ENCODE results near the gene ASXL3.

Gene ASXL3

GRCh38 chr18:33573193-33573592, 4.8 kb upstream of the ASXL3 start:
- Histone ChIP-seq H3K36me3 (replicated peaks) (no peaks in the 10 kb centered on the region), H3K27me3 (ENCODE audit: low read depth) (peaks cover 35% of the 10 kb centered on the region), H3K9me3 (no peaks in the 10 kb centered on the region), H3K4me3 (no peak overlapping the region), H3K4me1 (peaks cover 18% of the 10 kb centered on the region)
- in situ Hi-C loops (cut with MboI; ENCODE audit: low sequenced_read_pairs), result no loop called here
- peak in 1 of 2 experiments; percentile 90 for DNase-seq (ENCODE audit: low spot score in 2 of 2)

GRCh38 chr18:33575451-33575850, 2.6 kb upstream of the ASXL3 start:
- H3K4me3 ChIP-seq, result no peak overlapping the region
- H3K9me3 ChIP-seq, result no peaks in the 10 kb centered on the region
- no peaks in the 10 kb centered on the region for H3K36me3 ChIP-seq (replicated peaks)
- no peak for DNase-seq (ENCODE audit: low spot score in 2 of 2)
- peaks cover 51% of the 10 kb centered on the region for H3K27me3 ChIP-seq (ENCODE audit: low read depth)
- in situ Hi-C loops (cut with MboI; ENCODE audit: low sequenced_read_pairs), result no loop called here
- peaks cover 26% of the 10 kb centered on the region for H3K4me1 ChIP-seq

GRCh38 chr18:33576999-33577646, 896 bp upstream of the ASXL3 start:
- Histone ChIP-seq H3K36me3 (replicated peaks) (no peaks in the 10 kb centered on the region), H3K27me3 (ENCODE audit: low read depth) (peaks cover 64% of the 10 kb centered on the region), H3K4me1 (peaks cover 26% of the 10 kb centered on the region), H3K4me3 (no peak overlapping the region; the same call in 1 of the 2 replicates), H3K9me3 (no peaks in the 10 kb centered on the region)
- DNase-seq (ENCODE audit: low spot score in 2 of 2), result no peak
- in situ Hi-C loops (cut with MboI; ENCODE audit: low sequenced_read_pairs), result no loop called here

- Histone ChIP-seq H3K36me3 (replicated peaks) (no peaks in the 10 kb centered on the region), H3K27me3 (ENCODE audit: low read depth) (peaks cover 74% of the 10 kb centered on the region), H3K4me1 (peaks cover 17% of the 10 kb centered on the region), H3K4me3 (peak overlapping the region; percentile 29), H3K9me3 (no peaks in the 10 kb centered on the region)
- DNase-seq (ENCODE audit: low spot score in 2 of 2), result peak in 1 of 2 experiments; percentile 52
- in situ Hi-C loops (cut with MboI; ENCODE audit: low sequenced_read_pairs), result no loop called here
Observed at GRCh38 chr18:33578518-33579348, 714 bp downstream of the ASXL3 start.

DNA sequence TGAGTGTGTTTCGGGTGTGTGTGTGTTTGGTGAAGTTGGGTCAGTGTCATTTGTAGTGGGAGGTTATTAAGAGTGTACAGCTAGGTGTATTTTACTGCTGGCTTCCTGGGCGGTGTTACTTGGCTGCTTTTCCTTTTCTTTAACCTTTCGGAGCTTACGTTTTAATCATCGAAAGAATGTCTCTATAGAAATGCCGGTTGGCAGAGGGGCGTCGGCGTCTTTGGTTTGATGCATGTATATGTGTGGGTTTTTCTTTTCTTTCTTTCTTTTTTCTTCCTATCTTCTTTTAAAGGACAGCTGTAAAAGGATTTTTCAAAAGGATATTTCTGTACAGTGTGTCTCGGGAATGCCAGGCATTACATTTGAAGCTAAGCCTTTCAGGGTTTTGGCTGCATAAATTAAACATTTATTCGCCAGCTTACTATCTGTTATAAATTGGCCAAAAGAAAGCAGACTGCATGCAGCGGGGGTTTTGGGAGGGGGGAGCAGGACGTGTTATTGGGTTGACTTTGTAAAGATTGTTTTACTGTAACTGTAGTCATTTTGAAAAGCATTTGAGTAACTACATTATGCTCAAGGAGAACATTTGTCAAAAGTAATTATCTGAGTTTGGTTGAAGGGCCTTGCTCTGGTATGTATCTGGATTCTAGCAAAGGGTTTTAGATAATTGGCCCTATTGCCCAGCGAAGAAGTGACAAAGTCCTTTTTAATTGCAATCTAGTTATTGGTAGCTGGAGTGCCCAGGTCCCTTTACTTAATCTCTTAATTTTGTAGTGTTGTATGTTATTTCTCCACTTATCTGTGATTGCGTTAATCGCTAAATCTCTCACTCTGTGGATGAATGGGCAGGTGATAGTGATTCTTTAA, 1.6 kb downstream of the ASXL3 start:
- Histone ChIP-seq H3K4me1 (peaks cover 16% of the 10 kb centered on the region), H3K36me3 (replicated peaks) (no peaks in the 10 kb centered on the region), H3K27me3 (ENCODE audit: low read depth) (peaks cover 81% of the 10 kb centered on the region), H3K9me3 (no peaks in the 10 kb centered on the region), H3K4me3 (peak overlapping the region; percentile 29)
- DNase-seq (ENCODE audit: low spot score in 2 of 2), result peak; percentile 46 to 64
- in situ Hi-C loops (cut with MboI; ENCODE audit: low sequenced_read_pairs), result no loop called here

DNA sequence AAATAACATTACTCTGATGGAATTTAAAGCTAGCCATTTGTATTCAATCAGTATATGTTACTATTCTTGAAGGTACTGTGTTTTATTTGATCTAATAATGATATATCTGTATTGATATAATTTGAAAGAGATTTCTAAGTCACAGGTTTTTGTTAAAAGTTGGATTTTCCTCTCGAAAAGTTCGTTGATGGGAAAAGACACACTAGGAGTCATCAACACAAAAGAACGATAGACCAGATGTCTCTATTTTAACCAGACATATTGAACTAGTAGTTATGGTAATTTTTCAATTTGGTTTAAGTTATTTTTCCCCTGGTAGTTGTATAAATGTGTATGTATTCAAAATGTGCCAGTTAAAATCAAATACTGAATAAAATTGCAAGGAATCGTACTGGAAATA, 2.5 kb downstream of the ASXL3 start:
- in situ Hi-C loops (cut with MboI; ENCODE audit: low sequenced_read_pairs), result no loop called here
- no peak for DNase-seq (ENCODE audit: low spot score in 2 of 2)
- peaks cover 82% of the 10 kb centered on the region for H3K27me3 ChIP-seq (ENCODE audit: low read depth)

GRCh38 chr18:33581856-33582255, 3.8 kb downstream of the ASXL3 start:
- peak in 1 of 2 experiments; percentile 59 for DNase-seq (ENCODE audit: low spot score in 2 of 2)
- H3K4me1 ChIP-seq, result peaks cover 16% of the 10 kb centered on the region
- no peak overlapping the region for H3K4me3 ChIP-seq
- in situ Hi-C loops (cut with MboI; ENCODE audit: low sequenced_read_pairs), result no loop called here
- peaks cover 80% of the 10 kb centered on the region for H3K27me3 ChIP-seq (ENCODE audit: low read depth)
- no peaks in the 10 kb centered on the region for H3K36me3 ChIP-seq (replicated peaks)
- no peaks in the 10 kb centered on the region for H3K9me3 ChIP-seq

More for the DNA sequence above, 2.5 kb downstream of the ASXL3 start:
- H3K4me1 ChIP-seq, result peaks cover 16% of the 10 kb centered on the region
- no peaks in the 10 kb centered on the region for H3K9me3 ChIP-seq
- no peaks in the 10 kb centered on the region for H3K36me3 ChIP-seq (replicated peaks)
- no peak overlapping the region for H3K4me3 ChIP-seq

GRCh38 chr18:33583901-33584300, 5.9 kb downstream of the ASXL3 start:
- Histone ChIP-seq H3K4me1 (peaks cover 15% of the 10 kb centered on the region), H3K27me3 (ENCODE audit: low read depth) (peaks cover 70% of the 10 kb centered on the region), H3K4me3 (no peak overlapping the region), H3K9me3 (peaks cover 2% of the 10 kb centered on the region; the same call in 1 of the 2 replicates), H3K36me3 (replicated peaks) (no peaks in the 10 kb centered on the region)
- in situ Hi-C loops (cut with MboI; ENCODE audit: low sequenced_read_pairs), result no loop called here
- DNase-seq (ENCODE audit: low spot score in 2 of 2), result no peak

GRCh38 chr18:33584548-33585430, 6.8 kb downstream of the ASXL3 start:
- no peak overlapping the region for H3K4me3 ChIP-seq
- DNase-seq (ENCODE audit: low spot score in 2 of 2), result no peak
- peaks cover 9% of the 10 kb centered on the region for H3K4me1 ChIP-seq
- peaks cover 66% of the 10 kb centered on the region for H3K27me3 ChIP-seq (ENCODE audit: low read depth)
- H3K36me3 ChIP-seq (replicated peaks), result no peaks in the 10 kb centered on the region
- in situ Hi-C loops (cut with MboI; ENCODE audit: low sequenced_read_pairs), result no loop called here
- H3K9me3 ChIP-seq, result peaks cover 2% of the 10 kb centered on the region; the same call in 1 of the 2 replicates

DNA sequence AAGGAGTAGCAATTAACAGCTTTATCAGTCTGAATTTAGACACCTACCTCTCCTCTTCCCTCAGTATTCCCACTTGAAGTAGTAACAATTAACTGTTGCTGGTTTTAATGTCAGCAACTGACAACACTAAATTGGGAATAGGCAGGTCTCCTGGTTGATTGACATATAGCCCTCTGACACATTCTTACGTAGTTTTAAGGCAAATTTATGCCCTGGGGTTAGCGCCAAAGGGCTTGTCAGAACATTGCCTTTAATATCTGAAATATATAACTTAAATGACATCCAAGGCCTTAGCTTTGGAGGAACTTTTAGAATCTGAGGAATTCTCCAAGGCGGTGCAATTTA, 7.4 kb downstream of the ASXL3 start:
- no peak overlapping the region for H3K4me3 ChIP-seq
- in situ Hi-C loops (cut with MboI; ENCODE audit: low sequenced_read_pairs), result no loop called here
- H3K9me3 ChIP-seq, result peaks cover 2% of the 10 kb centered on the region; the same call in 1 of the 2 replicates
- DNase-seq (ENCODE audit: low spot score in 2 of 2), result no peak
- H3K27me3 ChIP-seq (ENCODE audit: low read depth), result peaks cover 62% of the 10 kb centered on the region
- H3K4me1 ChIP-seq, result peaks cover 8% of the 10 kb centered on the region
- no peaks in the 10 kb centered on the region for H3K36me3 ChIP-seq (replicated peaks)

GRCh38 chr18:33588361-33588760, 10.3 kb downstream of the ASXL3 start:
- Histone ChIP-seq H3K4me1 (no peaks in the 10 kb centered on the region), H3K27me3 (ENCODE audit: low read depth) (peaks cover 50% of the 10 kb centered on the region), H3K36me3 (replicated peaks) (no peaks in the 10 kb centered on the region), H3K4me3 (no peak overlapping the region), H3K9me3 (peaks cover 2% of the 10 kb centered on the region; the same call in 1 of the 2 replicates)
- DNase-seq (ENCODE audit: low spot score in 2 of 2), result no peak
- in situ Hi-C loops (cut with MboI; ENCODE audit: low sequenced_read_pairs), result no loop called here

- Histone ChIP-seq H3K4me3 (no peak overlapping the region), H3K27me3 (ENCODE audit: low read depth) (peaks cover 22% of the 10 kb centered on the region), H3K9me3 (no peaks in the 10 kb centered on the region), H3K4me1 (no peaks in the 10 kb centered on the region), H3K36me3 (replicated peaks) (no peaks in the 10 kb centered on the region)
- DNase-seq (ENCODE audit: low spot score in 2 of 2), result no peak
- in situ Hi-C loops (cut with MboI; ENCODE audit: low sequenced_read_pairs), result no loop called here
Observed at GRCh38 chr18:33593261-33593660, 15.2 kb downstream of the ASXL3 start.

- Histone ChIP-seq H3K9me3 (no peaks in the 10 kb centered on the region), H3K36me3 (replicated peaks) (no peaks in the 10 kb centered on the region), H3K4me3 (no peak overlapping the region), H3K4me1 (no peaks in the 10 kb centered on the region), H3K27me3 (ENCODE audit: low read depth) (peaks cover 30% of the 10 kb centered on the region)
- DNase-seq (ENCODE audit: low spot score in 2 of 2), result no peak
- in situ Hi-C loops (cut with MboI; ENCODE audit: low sequenced_read_pairs), result no loop called here
Observed at GRCh38 chr18:33594799-33595198, 16.8 kb downstream of the ASXL3 start.
